ENCODE measurements around the gene SLC7A9.

The SLC7A9 gene

GRCh38 chr19:32876236-32876918, 6.8 kb upstream of the SLC7A9 start:
- H3K4me3 ChIP-seq (ENCODE audit: low read depth, low read length) = no peak overlapping the region
- TF ChIP-seq CTCF (IDR thresholded peaks at IDR 0.05; ENCODE audit: low read depth, low read length) = no peak

GRCh38 chr19:32875428-32875827, 5.9 kb upstream of the SLC7A9 start:
- TF ChIP-seq CTCF (IDR thresholded peaks at IDR 0.05; ENCODE audit: low read depth, low read length) = no peak
- no peak overlapping the region for H3K4me3 ChIP-seq (ENCODE audit: low read depth, low read length)

- no peak for TF ChIP-seq CTCF (IDR thresholded peaks at IDR 0.05; ENCODE audit: low read depth, low read length)
- no peak overlapping the region for H3K4me3 ChIP-seq (ENCODE audit: low read depth, low read length)
Observed at GRCh38 chr19:32874605-32875004, 5.0 kb upstream of the SLC7A9 start.

- no peak overlapping the region for H3K4me3 ChIP-seq (ENCODE audit: low read depth, low read length)
- TF ChIP-seq CTCF (IDR thresholded peaks at IDR 0.05; ENCODE audit: low read depth, low read length) = no peak
Observed at GRCh38 chr19:32873247-32873959, 3.8 kb upstream of the SLC7A9 start.

- TF ChIP-seq CTCF (IDR thresholded peaks at IDR 0.05; ENCODE audit: low read depth, low read length) = no peak
- no peak overlapping the region for H3K4me3 ChIP-seq (ENCODE audit: low read depth, low read length)
Observed at GRCh38 chr19:32872391-32872790, 2.8 kb upstream of the SLC7A9 start.

GRCh38 chr19:32870981-32871451, 1.4 kb upstream of the SLC7A9 start:
- TF ChIP-seq CTCF (IDR thresholded peaks at IDR 0.05; ENCODE audit: low read depth, low read length) = no peak

GRCh38 chr19:32869966-32870573, 503 bp upstream of the SLC7A9 start:
- H3K4me3 ChIP-seq (ENCODE audit: low read depth, low read length) = no peak overlapping the region
- no peak for TF ChIP-seq CTCF (IDR thresholded peaks at IDR 0.05; ENCODE audit: low read depth, low read length)

More at GRCh38 chr19:32870981-32871451, 1.4 kb upstream of the SLC7A9 start:
- H3K4me3 ChIP-seq (ENCODE audit: low read depth, low read length) = no peak overlapping the region
